HG02981 (cell line): ENCODE data around the gene ANKRD44.

Experiments
- ATAC-seq: cut with Tn5 transposase; IDR thresholded peaks from one replicate; pipeline ENCODE4 v1.9.1; 2021; ENCODE audit warnings: mild to moderate bottlenecking, moderate library complexity; ENCODE audit not compliant: unreplicated experiment

Gene ANKRD44

DNA sequence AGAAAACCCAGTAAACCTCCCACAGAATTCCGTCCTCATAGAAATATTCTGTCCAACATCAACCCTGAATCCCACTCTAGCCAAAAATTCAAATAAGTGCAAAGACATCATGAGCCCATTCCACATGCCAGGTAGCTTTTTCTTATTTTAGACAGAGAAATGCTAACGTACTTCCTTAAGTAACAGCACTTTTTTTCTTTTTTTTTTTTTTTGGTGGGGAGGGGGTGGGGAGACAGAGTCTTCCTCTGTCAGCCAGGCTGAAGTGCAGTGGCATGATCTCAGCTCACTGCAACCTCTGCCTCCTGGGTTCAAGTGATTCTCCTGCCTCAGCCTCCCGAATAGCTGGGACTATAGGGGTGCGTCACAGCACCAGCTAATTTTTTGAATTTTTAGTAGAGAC is 45.5 kb downstream of the ANKRD44 start:
- ATAC-seq = no peak

DNA sequence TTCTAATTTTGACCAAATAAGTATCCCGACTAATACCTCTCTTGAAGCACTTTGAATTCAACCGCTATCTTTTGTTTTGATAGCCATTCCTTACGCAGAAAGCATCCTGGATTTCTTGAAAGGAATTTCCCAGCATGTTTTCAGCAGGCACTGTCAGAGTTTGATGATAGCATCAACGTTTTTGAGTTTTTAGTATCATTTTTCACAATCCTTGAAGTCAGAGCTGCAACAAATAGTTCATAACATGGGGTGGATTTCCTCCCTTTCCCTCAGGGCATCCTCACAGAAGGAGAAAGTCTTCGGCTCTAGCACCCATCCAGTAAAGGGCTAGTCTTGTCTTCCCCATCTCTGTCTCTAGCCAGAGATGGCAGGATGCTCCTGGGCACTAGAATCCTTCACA is 46.2 kb downstream of the ANKRD44 start:
- no peak for ATAC-seq

DNA sequence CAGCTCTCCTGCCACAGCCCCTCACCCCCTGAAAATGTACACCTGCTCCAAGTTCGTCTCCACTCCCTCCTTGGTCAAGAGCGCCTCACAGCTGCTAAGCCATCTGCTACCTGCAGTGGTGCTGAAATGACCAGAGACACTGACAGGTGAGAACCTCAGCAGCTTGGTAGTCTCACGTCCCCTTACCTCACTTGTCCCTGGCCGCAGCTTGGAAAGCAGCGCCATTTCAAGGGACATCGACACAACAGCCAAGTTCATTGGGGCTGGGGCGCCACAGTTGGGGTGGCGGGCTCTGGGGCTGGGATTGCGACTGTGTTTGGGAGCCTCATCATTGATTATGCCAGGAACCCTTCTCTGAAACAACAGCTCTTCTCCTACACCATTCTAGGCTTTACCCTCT is 47.5 kb downstream of the ANKRD44 start:
- ATAC-seq = no peak

DNA sequence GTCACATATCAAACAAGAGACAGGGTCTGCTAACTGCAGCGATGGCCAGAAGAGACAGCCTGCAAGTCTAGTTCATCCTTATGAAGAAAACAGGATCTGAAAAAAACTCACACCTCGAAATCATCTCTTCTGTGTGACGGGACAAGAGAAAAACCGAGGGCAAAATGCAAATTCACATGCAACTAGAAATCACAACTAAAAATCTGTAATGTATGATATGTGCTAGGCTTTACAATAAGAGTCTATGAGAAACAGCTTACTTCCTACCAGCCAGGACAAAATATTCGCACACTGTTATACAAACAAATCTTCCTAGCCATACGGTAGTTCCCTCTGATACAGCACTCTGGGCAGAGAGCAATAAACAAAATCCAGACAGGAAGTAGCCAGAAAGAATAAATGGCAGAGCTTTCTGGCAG is 48.8 kb downstream of the ANKRD44 start:
- peak; percentile 50 for ATAC-seq

DNA sequence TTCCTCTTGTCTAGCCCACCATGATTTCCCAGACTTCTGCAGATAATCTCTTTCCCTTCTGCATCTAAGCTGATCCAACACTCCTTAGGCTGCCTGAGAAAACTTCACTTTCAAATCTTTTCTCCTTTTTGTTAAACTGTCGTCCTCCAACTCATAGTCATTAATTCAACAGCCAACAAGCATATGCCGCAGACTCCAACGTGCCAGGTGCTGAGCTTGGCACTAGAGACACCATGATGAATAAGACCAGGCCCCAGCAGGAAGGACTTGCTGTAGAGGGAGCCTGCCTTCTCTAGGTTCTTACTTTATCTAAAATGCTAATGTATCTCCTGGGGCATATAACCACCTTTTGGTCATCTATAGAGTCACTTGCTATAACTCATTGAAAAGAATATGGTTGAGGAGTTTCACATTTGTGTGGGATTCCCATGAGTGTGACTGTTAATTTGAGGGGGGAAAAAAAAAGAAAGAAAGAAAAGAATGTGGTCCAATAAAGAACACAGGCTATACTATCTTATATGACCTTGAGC is 51.0 kb downstream of the ANKRD44 start:
- peak; percentile 24 for ATAC-seq

DNA sequence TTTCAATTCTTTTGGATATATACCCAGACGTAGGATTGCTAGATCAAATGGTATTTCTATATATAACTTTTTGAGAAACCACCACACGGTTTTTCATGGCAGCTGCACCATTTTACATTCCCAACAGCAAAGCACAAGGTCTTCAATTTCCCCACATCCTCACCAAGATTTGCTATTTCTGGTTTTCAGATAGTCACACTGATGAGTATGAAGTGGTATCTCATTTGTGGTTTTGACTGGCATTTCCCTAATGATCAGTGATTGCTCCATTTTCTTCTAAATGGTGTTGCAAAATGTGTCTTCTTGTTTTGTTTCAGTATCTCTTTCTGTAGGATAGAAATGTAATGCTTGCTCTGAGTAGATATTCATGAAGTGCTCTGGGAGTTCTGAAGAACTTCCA is 52.0 kb downstream of the ANKRD44 start:
- ATAC-seq = no peak

DNA sequence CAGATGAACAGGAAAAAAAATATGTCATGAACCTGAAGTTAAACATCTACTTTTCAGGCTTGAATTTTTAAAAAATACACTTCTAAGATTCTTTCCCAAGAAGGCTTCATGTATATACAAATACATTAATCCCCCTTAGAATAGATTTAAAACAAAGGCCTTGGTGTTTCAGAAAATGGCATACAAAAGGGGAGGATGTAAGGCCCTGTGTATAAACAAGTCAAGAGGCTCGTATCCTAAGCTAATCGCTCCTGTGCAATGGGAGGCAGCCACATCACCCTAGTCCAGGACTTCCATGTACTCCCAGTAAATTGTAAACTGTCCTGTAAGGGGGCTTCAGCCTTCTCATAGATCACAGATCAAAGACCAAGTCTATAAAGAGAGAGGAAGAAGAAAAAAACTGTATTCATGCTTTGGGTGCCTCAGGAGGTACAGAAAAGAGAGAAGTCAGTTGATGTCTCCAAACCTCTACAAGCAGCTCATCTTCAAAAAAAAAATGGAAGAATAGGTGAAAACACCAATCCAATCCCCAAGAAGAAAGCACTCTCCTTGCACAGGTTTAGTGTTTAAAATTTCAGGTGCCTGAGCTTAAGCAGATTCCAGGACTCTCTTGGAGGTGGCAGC is 53.9 kb downstream of the ANKRD44 start:
- ATAC-seq = no peak

DNA sequence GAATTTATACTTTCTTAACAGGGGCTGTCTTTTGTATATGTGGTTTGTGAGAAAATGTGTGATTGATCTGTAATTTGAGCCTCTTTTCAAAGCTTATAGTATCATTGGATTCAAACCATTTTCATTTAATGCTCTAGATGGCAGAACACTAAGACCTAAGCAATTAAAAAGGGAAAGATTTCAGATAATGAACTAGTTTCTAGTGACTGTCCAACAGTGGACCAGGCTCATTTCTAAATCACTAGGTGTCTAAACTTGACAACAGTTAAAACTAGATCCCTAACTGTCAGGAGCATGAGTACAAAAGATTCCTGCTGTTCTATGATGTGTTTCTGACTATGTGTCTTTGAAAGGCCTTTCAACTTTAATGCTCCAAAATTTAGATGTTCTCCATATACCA is 54.6 kb downstream of the ANKRD44 start:
- ATAC-seq = no peak

DNA sequence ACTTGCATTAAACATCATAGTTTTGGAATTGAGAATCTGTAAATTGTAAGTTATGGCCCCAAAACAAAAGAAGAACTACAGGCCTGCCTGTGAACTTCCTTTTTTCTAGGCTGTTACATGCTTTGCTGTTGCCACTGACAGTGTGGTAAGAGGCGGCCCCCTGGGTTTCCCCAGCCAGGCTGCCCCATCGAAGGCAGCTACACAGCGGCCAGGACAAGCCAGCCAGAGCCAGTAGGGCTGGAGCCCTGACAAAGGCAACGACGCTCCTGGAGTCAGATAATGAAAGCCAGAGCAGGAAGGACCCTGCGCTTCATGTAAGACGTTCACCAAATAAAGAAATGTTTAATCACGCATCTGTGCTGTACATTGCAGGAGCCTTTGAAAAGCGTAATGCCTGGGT is 55.0 kb downstream of the ANKRD44 start:
- ATAC-seq = peak; percentile 94

DNA sequence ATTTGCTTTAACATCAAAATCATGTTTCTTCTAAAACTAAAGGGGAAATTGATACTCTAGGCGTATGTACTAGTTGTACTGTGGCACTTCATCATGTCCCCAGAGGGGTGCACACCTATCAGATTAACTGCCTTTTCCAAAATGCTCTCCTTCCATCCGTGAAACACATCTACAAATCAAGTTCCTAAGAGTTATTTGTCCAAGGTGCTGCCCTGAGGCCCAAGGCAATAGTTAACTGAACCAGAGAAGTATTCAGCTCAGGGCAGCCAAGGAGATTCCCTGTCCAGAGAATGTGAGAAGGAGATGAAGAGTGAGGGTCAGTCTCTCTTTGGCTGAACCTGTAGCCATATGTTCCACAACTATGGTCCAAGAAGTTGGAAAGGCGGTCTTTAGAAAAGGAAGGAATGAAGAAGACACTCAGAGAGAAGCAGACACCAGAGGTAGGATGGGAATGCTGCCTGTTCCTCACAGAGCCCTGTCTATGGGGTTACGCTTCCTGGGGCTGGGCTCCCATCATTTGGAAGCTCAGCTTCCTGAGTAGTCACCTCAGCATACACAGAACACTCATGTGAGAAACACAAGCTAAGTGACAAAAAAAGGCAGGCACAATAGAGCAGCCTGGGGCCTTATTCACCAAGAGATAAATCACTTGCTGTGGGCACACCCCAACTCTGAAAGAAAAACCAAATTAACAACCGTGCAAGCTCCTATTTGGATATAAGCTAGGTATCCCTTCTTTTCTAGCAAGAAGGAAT is 55.6 kb downstream of the ANKRD44 start:
- ATAC-seq = peak; percentile 22

DNA sequence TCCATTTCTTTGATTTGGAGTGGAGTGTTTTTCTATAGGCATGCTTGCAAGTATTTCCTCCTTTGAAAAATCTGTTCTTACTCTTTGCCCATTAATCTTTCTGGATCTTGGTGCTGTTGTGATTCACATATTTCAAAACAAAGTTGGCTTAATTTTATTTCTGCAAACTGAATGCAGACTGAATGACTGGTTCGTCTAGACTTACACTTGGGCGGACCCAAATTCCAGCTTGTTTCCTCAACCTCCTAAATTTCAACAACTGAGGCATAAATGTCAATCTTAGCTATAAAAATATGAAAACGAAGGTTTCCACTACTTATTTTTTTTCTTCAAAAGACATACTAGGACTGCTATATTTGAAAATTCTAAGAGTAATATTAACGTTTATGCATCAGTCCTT is 59.0 kb downstream of the ANKRD44 start:
- ATAC-seq = no peak

DNA sequence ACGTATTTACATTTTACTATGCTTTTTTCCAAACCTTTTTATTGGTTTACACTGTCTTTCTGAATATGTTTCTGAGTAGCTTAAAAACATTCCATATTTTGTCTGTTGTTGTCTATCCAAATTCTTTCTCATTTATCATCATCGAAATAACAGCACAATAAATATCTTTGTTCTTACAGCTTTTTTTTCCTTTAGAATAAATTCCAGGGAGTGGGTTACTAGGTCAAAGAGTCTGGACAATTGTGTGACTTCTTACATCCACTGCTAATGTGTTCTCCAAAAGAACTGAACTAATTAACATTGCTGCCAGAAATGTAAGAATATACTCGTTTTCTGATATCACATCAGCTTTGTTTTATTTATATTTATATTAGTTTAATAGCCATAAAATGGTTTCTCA is 59.4 kb downstream of the ANKRD44 start:
- no peak for ATAC-seq

DNA sequence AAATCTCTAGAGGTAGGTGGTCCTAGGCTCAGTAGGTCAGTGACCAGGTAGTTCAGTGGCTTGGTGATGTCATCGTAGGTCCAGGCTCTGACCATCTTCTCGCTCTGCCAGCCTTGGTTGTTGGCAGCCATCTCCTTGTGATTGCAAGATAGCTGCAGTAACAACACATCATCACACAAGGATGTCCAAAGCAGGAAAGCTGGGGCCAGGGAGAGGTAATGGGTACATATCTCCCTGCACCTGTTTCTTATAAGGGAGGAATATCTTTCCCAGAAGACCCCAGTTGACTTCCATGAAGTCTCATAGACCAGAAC is 60.5 kb downstream of the ANKRD44 start:
- no peak for ATAC-seq

DNA sequence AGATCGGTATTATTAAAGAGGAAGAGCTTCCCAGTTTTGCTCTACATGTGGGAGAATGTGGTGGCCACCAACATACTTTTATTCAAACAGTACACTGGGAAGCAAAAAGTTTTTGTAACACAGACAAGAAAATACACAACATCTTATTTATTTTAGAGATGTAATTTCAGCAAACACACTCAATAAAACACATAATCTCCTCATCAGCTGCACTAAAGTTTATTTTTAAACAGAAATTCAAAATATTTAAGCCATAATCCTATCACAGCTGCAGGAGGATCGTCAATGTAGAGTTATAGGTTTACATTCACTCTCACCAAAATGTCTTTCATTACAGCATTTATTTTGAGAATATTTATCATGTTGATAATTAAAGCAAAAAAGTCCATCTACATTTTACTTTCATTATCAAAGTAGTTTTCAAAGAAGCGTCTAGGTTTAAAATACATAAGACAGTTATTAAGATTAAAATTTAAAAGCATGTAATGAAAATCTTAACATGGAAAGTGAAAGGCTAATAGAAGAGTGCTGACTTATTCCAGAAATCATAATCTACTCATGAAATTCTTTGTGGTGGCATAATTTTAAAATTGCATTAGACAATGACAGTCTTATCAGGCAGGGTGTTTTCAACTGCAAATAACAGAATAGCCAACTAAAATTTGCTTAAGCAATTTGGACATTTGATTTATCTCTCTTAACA is 61.0 kb downstream of the ANKRD44 start:
- ATAC-seq = no peak

DNA sequence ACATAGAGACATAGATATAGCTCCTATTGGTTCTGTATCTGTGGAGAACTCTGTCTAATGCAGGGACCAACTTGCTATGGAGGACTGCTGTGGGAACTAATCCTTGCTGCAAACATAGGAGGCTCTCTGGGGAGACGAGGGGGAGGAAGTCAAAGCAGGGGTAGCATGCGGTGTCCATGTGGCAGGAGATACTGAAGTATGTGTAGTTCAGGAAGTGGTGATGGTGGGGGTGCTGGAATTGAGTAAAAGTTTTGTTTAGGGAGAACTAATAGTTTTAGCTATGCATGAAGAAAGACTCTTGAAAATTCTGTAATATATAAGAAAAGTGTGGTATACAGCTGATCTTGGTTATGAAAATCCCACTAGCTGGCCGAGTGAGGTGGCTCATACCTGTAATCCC is 62.0 kb downstream of the ANKRD44 start:
- no peak for ATAC-seq

DNA sequence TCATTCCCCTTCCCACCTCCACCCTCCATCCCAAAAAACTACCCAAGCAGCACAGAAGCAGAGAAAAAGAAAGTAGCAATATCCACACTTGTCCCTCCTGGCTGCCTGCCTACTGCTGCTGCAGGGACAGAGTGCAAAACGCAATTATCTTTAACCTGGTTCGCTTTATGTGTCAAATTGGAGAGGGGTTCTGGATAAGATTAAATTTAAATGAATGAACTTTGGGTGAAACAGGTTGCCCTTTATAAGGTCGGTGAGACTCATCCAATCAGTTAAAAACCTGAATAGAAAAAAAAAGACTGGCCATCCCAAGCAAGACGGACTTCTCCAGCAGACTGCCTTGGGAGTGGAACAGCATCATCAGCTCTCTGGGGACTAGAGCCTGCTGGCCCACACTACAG is 62.6 kb downstream of the ANKRD44 start:
- ATAC-seq = no peak

DNA sequence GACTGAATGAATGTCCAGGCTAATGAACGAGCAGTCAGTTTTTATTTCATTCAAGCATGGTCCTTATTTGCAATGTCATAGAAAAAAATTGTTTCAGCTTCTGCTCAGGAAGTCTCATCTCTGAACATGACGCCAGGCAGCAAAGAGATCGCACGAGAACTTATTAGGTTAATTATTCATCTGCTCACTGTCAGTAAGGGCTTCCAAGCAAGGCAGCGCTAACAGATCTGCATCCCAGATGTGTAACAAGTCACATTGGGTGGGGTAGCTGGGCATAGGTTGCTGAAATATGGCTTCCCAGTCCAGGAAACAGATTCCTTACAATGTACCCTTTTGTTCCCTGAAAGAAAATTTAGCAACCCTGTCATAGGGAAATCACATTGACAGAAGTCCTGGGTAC is 63.5 kb downstream of the ANKRD44 start:
- ATAC-seq = peak; percentile 61

DNA sequence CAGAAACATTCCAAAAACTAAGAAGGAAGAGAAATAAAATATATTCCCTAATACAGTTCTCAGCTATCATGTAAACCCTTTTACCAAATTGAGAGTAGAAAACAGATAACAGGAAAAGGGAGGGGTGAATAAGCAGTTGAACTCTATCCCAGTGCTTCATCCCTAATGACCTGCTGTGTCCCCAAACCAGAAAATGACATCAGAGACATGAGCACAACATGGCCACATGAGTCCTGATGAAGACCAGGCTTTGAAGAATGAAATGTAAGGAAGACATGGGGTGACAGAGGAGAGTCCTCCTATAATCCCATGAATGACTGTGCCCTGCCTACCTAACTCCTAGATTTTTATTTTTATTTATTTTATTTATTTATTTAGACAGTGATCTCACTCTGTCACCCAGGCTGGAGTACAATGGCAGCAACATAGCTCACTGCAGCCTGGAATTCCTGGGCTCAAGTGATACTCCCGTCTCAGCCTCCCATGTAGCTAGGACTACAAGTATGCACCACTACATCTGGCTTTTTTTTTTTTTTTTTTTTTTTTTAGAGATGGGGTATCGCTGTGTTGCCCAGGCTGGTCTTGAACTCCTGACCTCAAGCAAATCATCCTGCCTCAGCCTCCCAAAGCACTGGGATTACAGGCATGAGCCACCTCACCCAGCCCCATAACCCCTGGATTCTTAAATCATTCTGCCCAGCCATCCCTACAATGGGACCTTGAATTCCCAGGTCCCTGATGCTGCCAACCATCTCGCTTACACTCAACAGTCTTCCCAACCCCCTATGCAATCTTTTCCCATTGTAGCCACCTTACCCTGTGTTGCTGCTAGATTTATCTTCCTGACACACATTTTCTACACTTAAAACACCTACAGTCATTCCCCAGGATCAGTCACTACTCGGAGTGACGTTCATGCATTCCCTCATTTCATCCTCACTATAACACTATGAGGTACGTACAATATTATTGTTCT is 64.5 kb downstream of the ANKRD44 start:
- ATAC-seq = no peak

DNA sequence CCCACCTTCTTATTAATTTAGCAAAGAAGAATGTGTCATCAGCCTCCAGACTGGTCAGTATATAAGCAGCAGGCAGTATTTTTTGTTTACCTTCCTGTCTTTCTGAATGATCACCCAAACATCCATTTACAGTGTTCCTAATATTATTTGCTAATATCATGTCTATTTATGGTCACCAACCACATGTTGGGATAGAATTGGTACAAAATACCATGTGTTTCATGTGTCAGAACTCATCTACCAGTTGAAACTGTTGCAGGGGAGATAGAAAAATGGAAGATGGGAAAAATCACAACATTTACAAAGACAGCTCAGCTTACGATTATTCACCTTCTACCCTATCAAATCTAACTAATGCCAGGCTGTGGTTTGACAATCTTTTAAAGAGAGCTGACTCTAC is 66.2 kb downstream of the ANKRD44 start:
- ATAC-seq = no peak

DNA sequence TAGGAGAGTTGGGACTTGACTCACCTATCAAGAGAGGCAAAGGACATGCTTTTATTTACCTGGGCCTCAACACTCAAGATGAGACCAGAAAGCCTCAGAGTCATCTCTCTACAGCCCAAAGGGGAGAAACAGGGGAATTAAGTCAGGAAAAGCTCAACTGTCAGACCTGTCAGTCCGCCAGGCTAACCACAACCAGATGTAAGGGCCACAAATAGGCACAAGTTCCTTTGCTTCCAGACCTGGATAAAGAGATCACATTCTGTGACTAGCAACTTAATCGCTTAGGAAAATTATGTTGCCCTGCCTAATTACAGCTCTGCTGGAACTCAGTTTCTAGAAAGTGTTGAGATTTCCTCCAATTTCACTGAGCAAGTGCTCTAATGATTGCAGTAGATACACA is 67.9 kb downstream of the ANKRD44 start:
- no peak for ATAC-seq

DNA sequence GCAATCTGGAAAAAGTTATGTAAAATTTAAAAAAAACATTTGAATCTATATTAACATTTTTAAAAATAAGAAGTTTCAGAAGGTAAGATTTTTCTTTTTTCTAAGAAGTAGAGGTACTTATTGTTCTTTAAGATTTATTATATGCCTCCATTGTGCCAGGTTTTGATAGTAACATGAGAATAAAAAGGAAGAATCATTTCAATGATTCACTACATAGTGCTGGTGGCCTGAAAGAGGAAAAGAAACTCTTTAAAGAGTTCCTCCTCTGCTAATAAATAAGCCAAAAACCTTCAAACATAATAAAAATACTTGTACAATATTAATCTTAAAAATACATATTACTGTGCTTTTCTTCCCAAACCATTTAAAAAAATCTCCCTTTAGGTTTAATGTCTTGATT is 69.0 kb downstream of the ANKRD44 start:
- no peak for ATAC-seq
